Measurements from ENCODE around the gene ATG7.
"Not testable (repeated sequence)": the region's sequence is repeated elsewhere in the genome, so short reads cannot be mapped to it uniquely, and the experiment has no call there.

ATG7 gene

DNA sequence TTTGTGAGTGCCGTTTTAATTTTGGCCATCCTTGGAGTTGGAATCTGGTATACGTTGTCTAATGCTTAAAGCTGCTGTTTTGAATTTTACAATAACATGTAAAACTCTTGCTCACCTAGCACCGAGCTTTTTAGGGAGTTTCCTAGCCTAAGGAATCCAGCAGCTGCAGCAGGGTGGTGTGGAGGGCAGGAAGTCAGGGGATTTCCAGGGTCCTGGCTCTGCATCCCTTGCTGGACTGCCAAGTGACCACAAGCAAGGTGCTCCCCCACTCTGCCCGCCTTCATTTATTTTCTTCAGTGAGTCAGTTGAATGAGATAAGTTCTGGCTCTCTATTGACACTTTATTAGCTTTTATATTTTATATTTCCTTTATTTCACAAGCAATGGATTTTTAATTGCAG lies 113.7 kb downstream of the ATG7 start:
- DNase-seq (ENCODE audit: extremely low read depth in 1 of 2, low read depth in 1 of 2): no peak

DNA sequence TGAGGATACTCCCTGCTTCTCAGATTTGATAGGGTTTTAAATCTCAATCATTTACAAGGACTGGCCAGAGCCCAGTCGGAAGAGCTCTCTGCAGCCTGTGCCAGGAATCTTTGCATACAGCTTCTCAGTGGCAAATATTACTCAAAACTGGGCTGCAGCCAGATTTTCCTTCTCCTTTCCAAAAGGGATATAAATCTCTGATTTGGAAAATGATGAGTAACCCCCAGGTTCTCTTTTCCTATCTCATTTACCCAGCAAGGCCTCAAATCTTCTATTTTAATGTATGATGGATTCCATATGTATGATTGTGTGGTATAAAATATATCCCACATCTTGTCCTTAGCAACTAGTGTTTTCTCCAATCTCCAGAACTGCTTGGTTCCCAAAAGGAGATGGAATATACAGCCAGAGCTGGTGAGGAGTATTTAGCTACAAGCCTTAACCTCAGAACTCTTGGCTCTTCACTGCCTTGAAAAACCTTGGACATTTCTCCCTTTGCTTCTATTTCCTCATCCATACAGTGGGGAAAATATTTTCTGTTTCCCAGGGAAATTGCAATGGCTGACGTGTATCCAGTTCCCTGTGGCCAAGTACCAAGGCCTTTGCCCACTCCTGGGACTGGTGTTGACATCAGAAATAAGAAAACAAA lies 114.4 kb downstream of the ATG7 start:
- no peak for DNase-seq (ENCODE audit: extremely low read depth in 1 of 2, low read depth in 1 of 2)

GRCh38 chr3:11389386-11390268 lies 117.4 kb downstream of the ATG7 start:
- no peak for DNase-seq (ENCODE audit: extremely low read depth in 1 of 2, low read depth in 1 of 2)

GRCh38 chr3:11390411-11391131 lies 118.4 kb downstream of the ATG7 start:
- DNase-seq (ENCODE audit: extremely low read depth in 1 of 2, low read depth in 1 of 2): no peak

GRCh38 chr3:11391174-11391879 lies 119.1 kb downstream of the ATG7 start:
- no peak for DNase-seq (ENCODE audit: extremely low read depth in 1 of 2, low read depth in 1 of 2)

DNA sequence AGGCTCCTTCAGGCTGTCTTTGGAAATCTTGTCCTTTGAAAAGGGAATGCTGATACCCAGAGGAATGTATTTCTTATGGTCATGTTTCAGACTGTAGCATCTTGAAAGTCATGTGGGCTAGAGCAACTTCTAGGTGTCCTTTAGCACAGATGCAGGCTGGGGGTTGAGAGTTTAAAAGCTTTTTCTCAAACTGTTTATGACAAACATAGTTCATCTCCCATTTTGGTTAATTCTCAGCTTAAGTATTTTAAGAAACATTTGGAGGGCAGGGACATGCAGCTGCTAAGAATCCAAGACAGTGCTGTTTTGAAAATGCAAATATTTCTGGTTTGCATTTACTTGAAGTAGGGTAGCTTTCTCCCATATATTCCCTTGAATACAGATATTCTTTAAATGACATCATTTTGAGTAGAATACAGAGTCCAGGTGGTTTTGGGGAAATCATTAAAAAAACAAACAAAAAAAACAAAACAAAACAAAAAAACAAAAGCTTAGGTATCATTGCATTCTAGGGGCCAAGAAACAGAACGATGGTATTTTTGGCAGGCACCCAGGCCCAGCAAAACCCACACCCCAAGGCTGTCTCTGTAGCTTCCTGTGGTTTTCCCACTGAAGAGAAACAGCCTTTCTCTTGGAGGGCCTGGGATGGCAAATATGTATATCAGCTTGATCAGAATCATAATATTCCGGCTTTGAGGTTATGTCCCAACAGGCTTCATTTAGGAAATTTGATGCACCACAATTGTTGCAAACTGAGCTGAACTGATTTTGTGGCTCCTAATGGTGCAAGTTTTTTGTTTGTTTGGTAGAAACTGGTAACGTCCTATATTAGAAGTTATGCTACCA lies 120.0 kb downstream of the ATG7 start:
- DNase-seq (ENCODE audit: extremely low read depth in 1 of 2, low read depth in 1 of 2): no peak

DNA sequence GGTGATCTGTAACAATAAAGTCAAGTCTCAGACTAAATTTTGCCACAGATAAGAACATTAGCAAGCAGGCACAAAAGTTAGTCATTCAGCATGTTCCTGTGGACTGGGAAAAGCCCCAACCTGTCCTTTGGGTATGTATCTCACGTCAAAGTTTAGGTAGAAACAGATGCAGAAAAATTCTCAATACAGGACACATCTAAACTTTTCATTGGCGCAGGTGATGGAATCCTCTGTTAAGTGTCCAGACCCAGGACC lies 120.6 kb downstream of the ATG7 start:
- DNase-seq (ENCODE audit: extremely low read depth in 1 of 2, low read depth in 1 of 2): no peak

DNA sequence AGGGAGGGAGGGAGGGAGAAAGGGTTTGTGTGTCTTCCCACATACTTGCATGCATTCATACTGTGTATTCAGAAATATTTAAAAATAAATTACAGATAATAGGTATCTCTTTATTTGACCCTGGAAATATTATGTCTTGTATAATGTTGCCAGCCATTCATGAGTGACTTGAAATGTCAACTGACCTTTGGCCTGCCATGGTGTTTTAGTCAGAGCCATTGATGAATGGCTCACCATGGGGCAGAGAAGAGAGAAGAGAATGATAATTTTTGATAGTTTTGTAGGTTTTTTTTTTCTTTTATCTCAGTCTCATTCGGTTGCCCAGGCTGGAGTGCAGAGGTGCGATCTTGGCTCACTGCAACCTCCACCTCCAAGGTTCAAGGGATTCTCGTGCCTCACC lies 121.2 kb downstream of the ATG7 start:
- DNase-seq (ENCODE audit: extremely low read depth in 1 of 2, low read depth in 1 of 2): no peak

GRCh38 chr3:11394392-11394791 lies 122.2 kb downstream of the ATG7 start:
- no peak for DNase-seq (ENCODE audit: extremely low read depth in 1 of 2, low read depth in 1 of 2)

- no peak for DNase-seq (ENCODE audit: extremely low read depth in 1 of 2, low read depth in 1 of 2)
These were observed 128.0 kb downstream of the ATG7 start for GRCh38 chr3:11400213-11400612.

DNA sequence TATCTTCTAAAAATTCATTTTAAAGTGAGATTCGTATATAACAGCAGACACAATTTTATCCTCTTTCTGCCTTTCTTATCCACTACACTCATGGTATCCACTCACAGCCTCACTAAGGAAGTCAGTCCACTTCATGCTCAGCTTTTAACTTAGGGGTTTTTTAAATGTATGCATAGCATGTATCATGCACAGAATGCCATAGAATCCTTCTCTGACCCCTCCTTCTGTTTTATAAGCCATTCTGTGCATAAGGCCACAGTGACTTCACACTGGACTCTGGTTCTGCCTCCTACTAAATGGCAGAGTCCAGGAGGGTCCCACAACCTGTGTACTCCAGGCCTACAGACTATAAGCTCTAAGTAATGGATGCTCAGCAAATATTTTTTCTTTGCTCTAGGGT lies 129.2 kb downstream of the ATG7 start:
- DNase-seq (ENCODE audit: extremely low read depth in 1 of 2, low read depth in 1 of 2): no peak

- DNase-seq (ENCODE audit: extremely low read depth in 1 of 2, low read depth in 1 of 2): no peak
These were observed 133.1 kb downstream of the ATG7 start for GRCh38 chr3:11405323-11405722.

- no peak for DNase-seq (ENCODE audit: extremely low read depth in 1 of 2, low read depth in 1 of 2)
These were observed 135.4 kb downstream of the ATG7 start for GRCh38 chr3:11407644-11408043.

GRCh38 chr3:11408324-11408859 lies 136.2 kb downstream of the ATG7 start:
- not testable (repeated sequence) for DNase-seq (ENCODE audit: extremely low read depth in 1 of 2, low read depth in 1 of 2)

DNA sequence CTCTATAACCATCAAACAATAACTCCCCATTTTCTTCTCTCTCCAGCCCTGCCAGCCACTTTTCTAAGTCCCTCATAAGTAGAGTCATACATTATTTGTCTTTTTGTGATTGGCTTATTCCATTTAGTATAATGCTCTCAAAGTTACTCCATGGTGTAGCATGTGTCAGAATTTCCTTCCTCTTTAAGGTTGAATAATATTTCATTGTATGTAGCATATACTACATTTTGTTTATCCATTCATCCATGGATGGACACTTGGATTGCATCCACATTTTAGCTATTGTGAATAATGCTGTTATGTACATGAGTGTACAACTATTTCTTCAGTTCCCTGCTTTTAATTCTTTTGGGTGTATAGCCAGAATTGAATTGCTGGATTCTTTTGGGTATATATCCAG lies 138.4 kb downstream of the ATG7 start:
- no peak for DNase-seq (ENCODE audit: extremely low read depth in 1 of 2, low read depth in 1 of 2)

DNA sequence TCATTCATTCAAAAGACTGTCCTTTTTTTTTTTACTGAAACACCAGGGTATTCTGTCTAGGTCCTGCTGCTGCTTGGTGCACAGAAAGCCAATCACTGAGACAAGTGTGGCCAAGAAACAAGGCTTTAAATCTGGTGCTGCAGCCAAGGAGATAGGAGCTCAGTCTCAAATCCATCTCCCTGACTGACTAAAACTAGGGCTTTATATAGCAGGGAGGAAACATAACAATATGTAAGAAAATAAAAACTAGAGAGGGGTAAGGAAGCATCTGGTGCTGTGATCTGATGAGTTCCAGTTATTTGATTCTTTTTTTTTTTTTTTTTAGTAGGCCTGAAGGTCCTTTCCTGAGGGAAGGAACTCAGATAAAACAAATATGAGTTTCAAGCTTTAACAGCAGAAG lies 139.8 kb downstream of the ATG7 start:
- DNase-seq (ENCODE audit: extremely low read depth in 1 of 2, low read depth in 1 of 2): no peak

DNA sequence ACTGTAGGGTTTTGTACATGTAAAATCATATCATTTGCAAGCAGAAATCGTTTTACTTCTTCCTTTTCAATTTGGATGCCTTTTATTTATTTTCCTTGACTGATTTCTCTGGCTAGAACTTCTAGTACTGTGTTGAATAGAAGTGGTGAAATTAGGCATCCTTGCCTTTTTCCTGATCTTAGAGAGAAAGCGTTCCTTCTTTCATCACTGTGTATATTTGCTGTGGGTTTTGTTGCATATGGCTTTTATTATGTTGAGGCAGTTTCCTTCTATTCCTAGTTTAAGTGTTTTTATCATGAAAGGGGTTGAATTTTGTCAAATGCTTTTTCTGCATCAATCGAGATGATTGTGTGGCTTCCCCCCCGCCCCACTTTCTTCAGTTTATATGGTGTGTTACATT lies 140.9 kb downstream of the ATG7 start:
- no peak for DNase-seq (ENCODE audit: extremely low read depth in 1 of 2, low read depth in 1 of 2)

DNA sequence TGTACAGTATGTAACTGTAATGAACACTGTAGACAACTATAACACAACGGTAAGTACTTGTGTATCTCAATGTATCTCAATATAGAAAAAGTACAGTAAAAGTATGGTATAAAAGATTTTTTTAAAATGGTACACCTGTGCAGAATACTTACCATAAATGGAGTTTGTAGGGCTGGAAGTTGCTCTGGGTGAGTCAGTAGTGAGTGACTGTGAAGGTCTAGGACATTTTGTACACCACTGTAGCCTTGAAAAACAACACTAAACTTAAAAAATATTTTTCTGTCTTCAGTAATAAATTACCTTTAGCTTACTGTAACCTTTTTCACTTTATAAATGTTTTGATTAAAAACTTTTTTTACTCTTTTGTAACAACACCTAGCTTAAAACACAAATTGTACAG lies 142.9 kb downstream of the ATG7 start:
- DNase-seq (ENCODE audit: extremely low read depth in 1 of 2, low read depth in 1 of 2): no peak

- DNase-seq (ENCODE audit: extremely low read depth in 1 of 2, low read depth in 1 of 2): no peak
These were observed 147.9 kb downstream of the ATG7 start for GRCh38 chr3:11420066-11420465.

GRCh38 chr3:11422291-11422690 lies 150.1 kb downstream of the ATG7 start:
- DNase-seq (ENCODE audit: extremely low read depth in 1 of 2, low read depth in 1 of 2): no peak
